Activated CD4-positive, alpha-beta T cell treated with anti-CD3 and anti-CD28 coated beads, Interleukin-2, amount 50 U/mL, for 1 hour (primary cell): ENCODE data around the gene UACA.

Experiments
- DNase-seq: peaks from one replicate; pipeline ENCODE4 v3.0.0-alpha.2; 2020

Gene UACA

GRCh38 chr15:70652341-70652740 is 111.0 kb downstream of the UACA start:
- no peak for DNase-seq

GRCh38 chr15:70651303-70651845 is 112.0 kb downstream of the UACA start:
- DNase-seq: no peak

- DNase-seq: no peak
Measured at GRCh38 chr15:70650567-70651302, 112.6 kb downstream of the UACA start.

DNA sequence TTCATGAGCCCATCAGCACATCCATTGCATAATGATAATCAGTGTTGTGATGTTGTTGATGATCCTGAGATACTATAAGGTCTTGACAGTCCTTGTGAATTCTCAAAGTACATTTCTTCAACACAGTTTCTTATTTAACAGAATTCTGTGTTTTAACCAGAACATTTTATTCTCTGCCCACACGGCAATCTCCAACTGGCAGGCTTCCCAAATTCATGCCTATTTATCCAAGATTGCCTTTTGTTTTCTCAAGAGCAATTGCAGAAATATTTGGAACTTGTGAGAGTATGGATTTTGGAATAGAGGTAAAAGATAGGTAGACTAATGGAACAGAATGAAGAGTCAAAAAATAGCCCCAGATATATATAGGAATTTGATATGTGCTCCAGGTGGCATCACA is 116.0 kb downstream of the UACA start:
- no peak for DNase-seq

DNA sequence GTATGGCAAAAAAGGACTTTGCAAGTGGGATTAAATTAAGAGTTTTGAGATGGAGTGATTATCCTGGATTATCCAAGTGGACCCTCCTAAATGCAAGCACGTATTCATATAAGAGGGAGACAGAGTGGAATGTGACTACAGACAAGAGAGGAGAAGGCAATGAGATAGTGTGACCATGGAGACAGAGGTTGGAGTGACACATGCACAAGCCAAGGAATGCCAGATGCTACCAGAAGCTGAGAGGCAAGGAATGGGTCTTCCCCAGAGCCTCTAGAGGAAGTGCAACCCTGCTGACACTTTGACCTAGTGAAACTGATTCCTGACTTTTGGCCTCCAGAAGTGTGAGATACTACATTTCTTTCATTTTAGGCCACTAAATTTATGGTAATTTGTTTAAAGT is 117.2 kb downstream of the UACA start:
- no peak for DNase-seq

GRCh38 chr15:70643783-70644125 is 119.6 kb downstream of the UACA start:
- no peak for DNase-seq

GRCh38 chr15:70643106-70643782 is 120.1 kb downstream of the UACA start:
- no peak for DNase-seq

- no peak for DNase-seq
Measured at GRCh38 chr15:70636540-70637165, 126.7 kb downstream of the UACA start.

- no peak for DNase-seq
Measured at GRCh38 chr15:70635895-70636294, 127.5 kb downstream of the UACA start.

- DNase-seq: no peak
Measured at GRCh38 chr15:70633991-70634390, 129.4 kb downstream of the UACA start.

DNA sequence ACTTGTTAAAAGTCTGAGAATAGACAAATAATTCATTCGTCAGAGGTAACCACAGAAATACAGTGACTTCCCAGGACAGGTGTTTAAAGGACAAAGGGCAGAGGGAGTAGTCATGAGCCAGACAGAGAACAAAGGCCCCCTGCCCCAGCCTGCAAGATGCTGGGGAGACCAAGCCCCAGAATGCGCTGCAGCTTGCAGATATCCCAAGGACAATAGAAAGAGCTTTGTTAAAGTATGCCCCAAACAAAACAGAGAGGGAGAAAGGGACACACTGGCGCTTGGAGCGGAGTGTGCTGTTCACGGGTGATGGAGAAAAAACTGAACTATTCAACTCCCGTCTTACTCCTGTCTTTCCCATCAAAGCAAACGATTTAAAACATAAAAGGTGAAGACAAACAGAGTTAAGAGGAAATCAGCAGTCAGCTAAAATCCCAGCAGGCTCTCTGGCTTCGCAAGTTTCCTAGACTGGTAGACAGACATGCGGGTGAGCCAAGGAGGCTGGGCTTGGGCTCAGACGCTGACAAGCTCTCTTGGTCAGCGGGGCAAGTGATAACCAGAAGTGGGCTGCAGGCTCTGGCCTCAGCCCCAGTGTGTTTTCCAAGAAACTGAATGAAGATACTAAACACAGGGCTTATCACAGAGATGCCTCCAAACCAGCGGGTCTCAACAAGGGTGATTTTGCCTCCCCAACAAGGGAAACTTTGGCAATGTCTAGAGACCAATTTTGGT is 130.1 kb downstream of the UACA start:
- DNase-seq: no peak

DNA sequence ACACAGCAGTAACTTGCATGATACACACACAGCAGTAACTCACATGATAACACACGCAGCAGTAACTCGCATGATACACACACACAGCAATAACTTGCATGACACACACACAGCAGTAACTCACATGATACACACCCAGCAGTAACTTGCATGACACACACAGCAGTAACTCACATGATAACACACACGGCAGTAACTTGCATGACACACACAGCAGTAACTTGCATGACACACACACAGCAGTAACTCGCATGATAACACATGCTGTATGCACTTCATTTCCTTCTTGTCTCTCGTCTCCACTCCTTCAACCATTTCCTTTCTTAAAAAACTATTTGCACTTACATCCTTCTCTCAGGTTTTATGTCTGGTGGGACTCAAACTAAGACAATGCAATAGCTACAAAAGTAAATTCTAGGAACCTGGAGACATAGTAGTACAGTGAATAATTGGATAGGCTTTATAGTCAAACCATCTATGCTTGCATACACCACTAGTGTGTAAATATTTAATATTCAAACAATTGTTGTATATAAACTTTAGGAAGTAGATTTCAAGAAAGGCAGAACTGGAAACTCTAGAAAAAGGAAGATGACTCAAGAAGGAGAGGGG is 130.8 kb downstream of the UACA start:
- DNase-seq: no peak

GRCh38 chr15:70632079-70632478 is 131.3 kb downstream of the UACA start:
- no peak for DNase-seq

GRCh38 chr15:70629735-70630273 is 133.6 kb downstream of the UACA start:
- DNase-seq: no peak

- no peak for DNase-seq
Measured at GRCh38 chr15:70628549-70628896, 134.8 kb downstream of the UACA start.

DNA sequence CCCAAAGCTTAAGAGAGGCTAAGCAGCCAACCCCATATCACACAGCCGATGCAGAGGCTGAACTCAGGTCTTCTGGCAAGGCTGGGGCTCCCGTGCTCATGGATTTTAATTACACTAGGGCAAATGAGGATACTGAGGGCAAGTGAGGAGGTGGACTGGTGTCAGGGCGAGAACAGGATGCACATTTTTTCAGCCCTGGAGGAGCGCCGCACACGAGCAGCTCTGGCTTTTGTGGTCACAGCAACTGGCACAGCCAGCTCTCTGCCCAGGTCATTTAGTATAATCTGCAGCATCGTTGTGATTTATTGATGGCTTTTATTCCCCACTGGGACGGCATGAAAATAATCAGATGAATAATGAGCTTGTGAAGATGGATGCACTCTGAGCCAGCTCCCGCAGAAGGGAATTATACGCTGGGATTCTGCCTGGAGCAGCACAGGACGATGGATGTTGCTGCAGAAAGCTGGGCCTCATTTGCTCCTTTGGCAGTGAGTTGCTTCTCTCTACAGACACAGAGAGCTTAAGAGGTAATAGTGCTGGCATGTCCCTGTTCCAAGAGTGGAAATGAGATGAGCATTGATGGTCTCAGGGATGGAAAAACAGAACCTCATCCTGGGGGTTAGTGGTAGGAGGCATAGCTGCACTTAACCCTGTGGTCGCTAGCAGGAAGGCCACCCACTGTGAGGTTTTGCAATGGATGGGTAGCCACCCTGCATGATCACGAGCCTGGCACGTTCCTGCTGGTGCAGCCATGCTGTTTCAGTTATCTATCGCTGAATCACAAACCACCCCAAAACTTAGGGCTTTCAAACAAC is 135.4 kb downstream of the UACA start:
- no peak for DNase-seq

DNA sequence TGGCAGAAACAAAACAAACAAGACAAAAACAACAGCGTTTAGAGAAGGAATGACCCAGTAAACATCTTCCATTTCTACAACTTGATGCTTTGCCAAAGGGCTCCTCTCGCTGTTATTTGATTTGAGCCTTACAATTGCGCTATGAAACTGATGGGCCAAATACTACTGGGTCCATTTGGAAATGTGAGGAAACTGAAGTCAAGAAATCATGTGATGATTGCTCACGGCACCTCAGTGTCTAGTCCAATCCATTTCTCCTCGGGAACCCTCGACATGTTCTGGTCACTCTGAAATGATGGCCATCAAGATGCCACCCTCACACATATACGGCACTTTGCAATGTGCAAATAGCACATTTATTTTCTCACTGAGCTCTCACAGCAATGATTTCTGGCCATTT is 136.0 kb downstream of the UACA start:
- no peak for DNase-seq

DNA sequence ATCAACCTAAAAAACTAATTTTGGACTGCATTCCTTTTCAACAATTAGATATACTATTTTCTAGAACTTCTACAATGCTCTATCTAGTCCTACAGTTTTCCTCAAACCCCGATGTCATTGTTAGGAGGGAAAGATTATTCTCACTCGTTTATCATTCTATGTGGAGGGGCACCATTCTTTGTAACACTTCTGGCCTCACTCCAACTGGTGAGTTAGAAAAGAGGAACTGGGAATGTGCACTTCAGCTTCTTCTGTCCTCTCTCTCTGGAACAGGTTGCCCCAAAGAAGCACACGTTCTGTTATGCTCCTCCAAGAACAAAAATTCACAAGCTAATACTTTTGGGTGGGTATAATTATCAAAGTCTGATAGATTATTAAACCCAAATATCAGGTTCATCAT is 137.9 kb downstream of the UACA start:
- DNase-seq: no peak

- DNase-seq: no peak
Measured at GRCh38 chr15:70625011-70625410, 138.3 kb downstream of the UACA start.

GRCh38 chr15:70618929-70619328 is 144.4 kb downstream of the UACA start:
- no peak for DNase-seq

- DNase-seq: no peak
Measured at GRCh38 chr15:70617911-70618287, 145.5 kb downstream of the UACA start.
